Activated CD4-positive, alpha-beta memory T cell treated with anti-CD3 and anti-CD28 coated beads for 36 hours (primary cell): Measurements from ENCODE around the gene CD177. TPM values are rescaled to one million over a fixed set of nuclear protein-coding genes. Genes with fewer than 3 reads are reported as not detected.

Source experiments
- CTCF ChIA-PET: fragments of 350-600 bp; sonication (Branson Sonifier 250); formaldehyde crosslinking; loops from one replicate; lab custom pipeline; 2021; ENCODE audit warnings: antibody characterized with exemption, inconsistent platforms; lab: Charles Lee
- POLR2A ChIA-PET: fragments of 350-600 bp; sonication (Branson Sonifier 250); formaldehyde crosslinking; loops from one replicate; lab custom pipeline; 2021; ENCODE audit warnings: antibody characterized with exemption; lab: Charles Lee
- DNase-seq: peaks from one replicate; pipeline ENCODE4 v3.0.0-alpha.2; 2020
- H3K27ac Mint-ChIP-seq: one replicate; pipeline ENCODE4 v1.8.0; 2021; ENCODE audit warnings: mixed read lengths
- H3K27me3 Mint-ChIP-seq: one replicate; pipeline ENCODE4 v1.8.0; 2021; ENCODE audit warnings: mixed read lengths
- H3K36me3 Mint-ChIP-seq: one replicate; pipeline ENCODE4 v1.8.0; 2021; ENCODE audit warnings: mixed read lengths
- H3K4me1 Mint-ChIP-seq: one replicate; pipeline ENCODE4 v1.8.0; 2021; ENCODE audit warnings: low read depth, mixed read lengths
- H3K4me3 Mint-ChIP-seq: one replicate; pipeline ENCODE4 v1.8.0; 2021; ENCODE audit warnings: mild to moderate bottlenecking, mixed read lengths
- H3K9me3 Mint-ChIP-seq: one replicate; pipeline ENCODE4 v1.8.0; 2021; ENCODE audit warnings: mixed read lengths
- intact Hi-C: fragments of 100-400 bp; cut with micrococcal nuclease; formaldehyde crosslinking; loops from one replicate; pipeline ENCODE4 v1.15.1; 2023
- total RNA-seq, 2 experiments: library from RNA; stranded (reverse); gene quantifications; one replicate each; pipeline ENCODE4 v1.2.3, GENCODE V29; 2021

The CD177 gene
- total RNA-seq, 2 experiments from 2014 or later: not detected

GRCh38 chr19:43395561-43395960, 42.1 kb downstream of the CD177 start:
- no peak for DNase-seq
- Mint-ChIP-seq H3K4me3 (no peak overlapping the region), H3K9me3 (no peaks in the 10 kb centered on the region), H3K27ac (no peak overlapping the region), H3K36me3 (no peaks in the 10 kb centered on the region), H3K27me3 (peaks cover 15% of the 10 kb centered on the region), H3K4me1 (no peaks in the 10 kb centered on the region)
- intact Hi-C loops: no loop called here
- POLR2A ChIA-PET: no interaction called here
- CTCF ChIA-PET: no interaction called here

GRCh38 chr19:43406297-43406696, 52.8 kb downstream of the CD177 start:
- Mint-ChIP-seq H3K27ac (no peak overlapping the region), H3K4me1 (no peaks in the 10 kb centered on the region), H3K36me3 (no peaks in the 10 kb centered on the region), H3K9me3 (no peaks in the 10 kb centered on the region), H3K27me3 (peaks cover 7% of the 10 kb centered on the region), H3K4me3 (no peak overlapping the region)
- intact Hi-C loops: no loop called here
- POLR2A ChIA-PET: no interaction called here
- no peak for DNase-seq
- CTCF ChIA-PET: interaction anchor here (0.7 kb wide), 1 partner anchor 19 kb away, joined by 3 read pairs; no protein-coding TSS in a partner anchor

- H3K9me3 Mint-ChIP-seq: no peaks in the 10 kb centered on the region
- CTCF ChIA-PET: interaction anchor here (1.0 kb wide), 1 partner anchor 25 kb away, joined by 3 read pairs; no protein-coding TSS in a partner anchor
- intact Hi-C loops: no loop called here
- no peak overlapping the region for H3K4me3 Mint-ChIP-seq
- peaks cover 4% of the 10 kb centered on the region for H3K27me3 Mint-ChIP-seq
- POLR2A ChIA-PET: interaction anchor here (0.5 kb wide), 1 partner anchor 14 kb away, joined by 3 read pairs; no protein-coding TSS in a partner anchor
- no peaks in the 10 kb centered on the region for H3K36me3 Mint-ChIP-seq
- no peak for DNase-seq
- no peaks in the 10 kb centered on the region for H3K4me1 Mint-ChIP-seq
- H3K27ac Mint-ChIP-seq: no peak overlapping the region
These were observed 54.0 kb downstream of the CD177 start for GRCh38 chr19:43407416-43408005.

GRCh38 chr19:43408043-43408442, 54.6 kb downstream of the CD177 start:
- Mint-ChIP-seq H3K4me1 (no peaks in the 10 kb centered on the region), H3K4me3 (no peak overlapping the region), H3K27ac (no peak overlapping the region), H3K9me3 (no peaks in the 10 kb centered on the region), H3K36me3 (no peaks in the 10 kb centered on the region), H3K27me3 (peaks cover 3% of the 10 kb centered on the region)
- no peak for DNase-seq
- intact Hi-C loops: no loop called here
- POLR2A ChIA-PET: no interaction called here
- CTCF ChIA-PET: interaction anchor here (1.0 kb wide), 1 partner anchor 25 kb away, joined by 3 read pairs; no protein-coding TSS in a partner anchor

- DNase-seq: no peak
- no peak overlapping the region for H3K27ac Mint-ChIP-seq
- no peaks in the 10 kb centered on the region for H3K9me3 Mint-ChIP-seq
- H3K27me3 Mint-ChIP-seq: peaks cover 3% of the 10 kb centered on the region
- H3K36me3 Mint-ChIP-seq: no peaks in the 10 kb centered on the region
- ChIA-PET POLR2A (no interaction called here), CTCF (no interaction called here)
- no peaks in the 10 kb centered on the region for H3K4me1 Mint-ChIP-seq
- H3K4me3 Mint-ChIP-seq: no peak overlapping the region
- intact Hi-C loops: no loop called here
These were observed 55.9 kb downstream of the CD177 start for GRCh38 chr19:43409415-43409814.

- Mint-ChIP-seq H3K4me1 (no peaks in the 10 kb centered on the region), H3K36me3 (no peaks in the 10 kb centered on the region), H3K27ac (no peak overlapping the region), H3K9me3 (no peaks in the 10 kb centered on the region), H3K27me3 (no peaks in the 10 kb centered on the region), H3K4me3 (no peak overlapping the region)
- ChIA-PET POLR2A (no interaction called here), CTCF (no interaction called here)
- DNase-seq: no peak
- intact Hi-C loops: no loop called here
These were observed 59.0 kb downstream of the CD177 start for GRCh38 chr19:43412441-43412840.

Other genes with a start within 250 kb of the CD177 start
- not detected for gene PSG5, start 167.2 kb upstream of the CD177 start, total RNA-seq
- gene PSG4, start 148.0 kb upstream of the CD177 start, total RNA-seq: not detected
- not detected for gene PSG9, start 84.2 kb upstream of the CD177 start, total RNA-seq
- not detected for gene TEX101, start 61.2 kb downstream of the CD177 start, total RNA-seq
- gene LYPD3, start 111.9 kb downstream of the CD177 start, total RNA-seq: 1 to 10 TPM; 2.3 TPM
- 10 to 100 TPM; 13.5 to 15.2 TPM for gene PHLDB3, start 151.1 kb downstream of the CD177 start, total RNA-seq
- 100 to 1,000 TPM; 104 to 112 TPM for gene ETHE1, start 173.5 kb downstream of the CD177 start, total RNA-seq
- 1 to 10 TPM; 3.1 to 3.7 TPM for gene ZNF575, start 179.5 kb downstream of the CD177 start, total RNA-seq
- 10 to 100 TPM; 42.5 to 43.0 TPM for gene XRCC1, start 221.8 kb downstream of the CD177 start, total RNA-seq
- gene PINLYP, start 222.1 kb downstream of the CD177 start, total RNA-seq: 1 to 10 TPM; 2.2 to 3.7 TPM
- gene IRGQ, start 242.4 kb downstream of the CD177 start, total RNA-seq: 10 to 100 TPM; 18.3 to 19.9 TPM
- gene ZNF576, start 242.9 kb downstream of the CD177 start, total RNA-seq: 10 to 100 TPM; 12.6 to 14.1 TPM